Fibroblast of villous mesenchyme (primary cell): ENCODE data around the gene NDUFAF2. TPM values are rescaled to one million over a fixed set of nuclear protein-coding genes. Genes with fewer than 3 reads are reported as not detected.
"Not testable (repeated sequence)": the region's sequence is repeated elsewhere in the genome, so short reads cannot be mapped to it uniquely, and the experiment has no call there.

Experiments
- DNase-seq: peaks from one replicate; pipeline ENCODE4 v3.0.0-alpha.2; 2010; ENCODE audit warnings: low read depth
- H3K4me3 ChIP-seq: 2 replicates; pipeline ENCODE4 v1.5.1; 2011; ENCODE audit warnings: low read depth, mild to moderate bottlenecking, low read length
- CTCF ChIP-seq: IDR thresholded peaks from 2 replicates; pipeline ENCODE4 v1.5.1; 2012; ENCODE audit warnings: low read depth, mild to moderate bottlenecking, low read length; ENCODE audit not compliant: insufficient read depth
- total RNA-seq: library from RNA; depleted of rRNA; stranded (reverse); fragments of >200 nt; gene quantifications from 2 replicates; pipeline ENCODE4 v1.2.3, GENCODE V29; 2012

NDUFAF2 gene
- total RNA-seq, 1 donor, result 28.9 TPM

- no peak overlapping the region for H3K4me3 ChIP-seq
- DNase-seq, result peak; percentile 36
- TF ChIP-seq CTCF, result no peak
These were observed 137.7 kb downstream of the NDUFAF2 start for GRCh38 chr5:61082516-61083280.

GRCh38 chr5:61084658-61085057 lies 139.7 kb downstream of the NDUFAF2 start:
- TF ChIP-seq CTCF, result no peak
- no peak overlapping the region for H3K4me3 ChIP-seq
- DNase-seq, result no peak

- no peak for DNase-seq
- no peak overlapping the region for H3K4me3 ChIP-seq
- TF ChIP-seq CTCF, result no peak
These were observed 140.9 kb downstream of the NDUFAF2 start for GRCh38 chr5:61085885-61086284.

GRCh38 chr5:61087921-61088320 lies 142.9 kb downstream of the NDUFAF2 start:
- no peak overlapping the region for H3K4me3 ChIP-seq
- no peak for DNase-seq
- TF ChIP-seq CTCF, result no peak

- DNase-seq, result peak; percentile 76
- no peak for TF ChIP-seq CTCF
- H3K4me3 ChIP-seq, result no peak overlapping the region
These were observed 144.3 kb downstream of the NDUFAF2 start for GRCh38 chr5:61089351-61089750.

- DNase-seq, H3K4me3 ChIP-seq: not testable (repeated sequence)
These were observed 148.2 kb downstream of the NDUFAF2 start for GRCh38 chr5:61093046-61093771.

- H3K4me3 ChIP-seq, result no peak overlapping the region
- TF ChIP-seq CTCF, result no peak
- DNase-seq, result no peak
These were observed 152.5 kb downstream of the NDUFAF2 start for GRCh38 chr5:61097465-61097864.
